OCI-LY7 (cell line): ENCODE measurements around the gene UCK1. TPM values are rescaled to one million over a fixed set of nuclear protein-coding genes. Genes with fewer than 3 reads are reported as not detected.

ENCODE experiments used
- BruUV-seq: library from RNA; stranded (reverse); fragments of 400-500 nt; replicated peaks from 2 replicates; lab custom pipeline; 2021; lab: Mats Ljungman, UMichigan
- CTCF ChIA-PET: fragments of 300-600 bp; sonication (Branson Sonifier 250); formaldehyde crosslinking; loops from one replicate; lab custom pipeline; 2022; ENCODE audit warnings: antibody characterized with exemption; ENCODE audit not compliant: unreplicated experiment; lab: Charles Lee
- POLR2A ChIA-PET: fragments of 300-600 bp; sonication (Branson Sonifier 250); formaldehyde crosslinking; loops from one replicate; lab custom pipeline; 2022; ENCODE audit warnings: antibody characterized with exemption; lab: Charles Lee
- DNase-seq: peaks from one replicate; pipeline ENCODE4 v3.0.0-alpha.2; 2015; ENCODE audit warnings: low spot score
- H2AFZ ChIP-seq: fragments of 200-600 bp; sonication (generic), shearing (Covaris generic); 2 replicates; pipeline ENCODE4 v1.6.1; 2014; ENCODE audit warnings: mild to moderate bottlenecking, antibody characterized with exemption, low read length, moderate library complexity
- H3K27ac ChIP-seq: fragments of 200-600 bp; sonication (generic); 2 replicates; pipeline ENCODE4 v1.5.1; 2014; ENCODE audit warnings: mixed run types, low read depth, mild to moderate bottlenecking, moderate library complexity, low read length, inconsistent platforms; ENCODE audit not compliant: poor library complexity, severe bottlenecking
- H3K36me3 ChIP-seq: fragments of 200-600 bp; sonication (generic); 2 replicates; pipeline ENCODE4 v1.6.1; 2014; ENCODE audit warnings: mild to moderate bottlenecking, antibody characterized with exemption, low read length, moderate library complexity, mixed read lengths; ENCODE audit not compliant: insufficient read depth
- H3K4me1 ChIP-seq: fragments of 200-600 bp; sonication (generic); 2 replicates; pipeline ENCODE4 v1.5.1; 2014; ENCODE audit warnings: mild to moderate bottlenecking, low read length; ENCODE audit not compliant: insufficient read depth, poor library complexity, severe bottlenecking
- H3K4me2 ChIP-seq: fragments of 200-600 bp; sonication (generic); 2 replicates; pipeline ENCODE4 v1.6.1; 2014; ENCODE audit warnings: mild to moderate bottlenecking, low read length
- H3K4me3 ChIP-seq: fragments of 200-600 bp; sonication (generic); 2 replicates; pipeline ENCODE4 v1.5.1; 2014; ENCODE audit warnings: mild to moderate bottlenecking, low read depth, low read length; ENCODE audit not compliant: poor library complexity, severe bottlenecking
- H3K79me2 ChIP-seq: fragments of 200-600 bp; sonication (generic); 2 replicates; pipeline ENCODE4 v1.6.1; 2016; ENCODE audit warnings: low read depth, mild to moderate bottlenecking, low read length, moderate library complexity, mixed read lengths; ENCODE audit not compliant: insufficient read depth
- H3K9me2 ChIP-seq: fragments of 200-600 bp; sonication (generic); 2 replicates; pipeline ENCODE4 v1.6.1; 2016; ENCODE audit warnings: mild to moderate bottlenecking, low read length, mixed read lengths; ENCODE audit not compliant: insufficient read depth
- H3K9me3 ChIP-seq: fragments of 200-600 bp; sonication (generic); 2 replicates; pipeline ENCODE4 v1.6.1; 2014; ENCODE audit warnings: mild to moderate bottlenecking, mixed run types, low read length, mixed read lengths
- H4K20me1 ChIP-seq: fragments of 200-600 bp; sonication (generic); 2 replicates; pipeline ENCODE4 v1.6.1; 2014; ENCODE audit warnings: mild to moderate bottlenecking, antibody characterized with exemption, low read length, moderate library complexity, mixed read lengths; ENCODE audit not compliant: insufficient read depth
- CTCF ChIP-seq: fragments of 200-600 bp; sonication (generic); conservative IDR thresholded peaks from 2 replicates; pipeline ENCODE4 v1.5.1; 2014; ENCODE audit warnings: mild to moderate bottlenecking, antibody characterized with exemption, low read length, moderate library complexity, mixed read lengths
- EZH2phosphoT487 ChIP-seq: fragments of 200-600 bp; sonication (generic); IDR thresholded peaks from 2 replicates; pipeline ENCODE4 v1.6.1; 2018; ENCODE audit warnings: low read depth, borderline replicate concordance, mild to moderate bottlenecking, mixed run types, antibody characterized with exemption, low read length, moderate library complexity, mixed read lengths
- intact Hi-C: fragments of 100-400 bp; cut with micrococcal nuclease; formaldehyde crosslinking; loops from one replicate; pipeline ENCODE4 v1.10.0; 2022; ENCODE audit not compliant: unreplicated experiment
- total RNA-seq, 2 experiments: library from RNA; depleted of rRNA in 1 of 2; stranded (reverse); fragments of >200 nt in 1 of 2; shearing (Covaris generic) in 1 of 2; gene quantifications; 2 replicates each; pipeline ENCODE4 v1.2.3, GENCODE V29; 2014 to 2022

Gene UCK1
- total RNA-seq, 2 experiments from 2014 or later = 25.9 to 29.0 TPM

GRCh38 chr9:131522257-131523085 is 8.6 kb downstream of the UCK1 start:
- Histone ChIP-seq H2AFZ (no peak overlapping the region), H3K4me1 (no peaks in the 10 kb centered on the region), H3K4me3 (no peak overlapping the region), H3K4me2 (no peak overlapping the region), H3K9me2 (no peaks in the 10 kb centered on the region), H3K9me3 (no peaks in the 10 kb centered on the region), H3K27ac (no peak overlapping the region), H4K20me1 (no peaks in the 10 kb centered on the region), H3K79me2 (no peaks in the 10 kb centered on the region), H3K36me3 (peaks cover 92% of the 10 kb centered on the region)
- BruUV-seq = no TSS peak
- intact Hi-C loops = no loop called here
- no peak for DNase-seq
- TF ChIP-seq EZH2phosphoT487 (no peak), CTCF (no peak)
- CTCF ChIA-PET = no interaction called here
- POLR2A ChIA-PET = no interaction called here

- no peak for DNase-seq
- H3K4me1 ChIP-seq = no peaks in the 10 kb centered on the region
- H3K36me3 ChIP-seq = peaks cover 91% of the 10 kb centered on the region
- TF ChIP-seq CTCF = no peak
- no peak for TF ChIP-seq EZH2phosphoT487
- H3K9me2 ChIP-seq = no peaks in the 10 kb centered on the region
- POLR2A ChIA-PET = no interaction called here
- no peak overlapping the region for H3K27ac ChIP-seq
- BruUV-seq = no TSS peak
- intact Hi-C loops = no loop called here
- no peaks in the 10 kb centered on the region for H3K9me3 ChIP-seq
- H3K79me2 ChIP-seq = no peaks in the 10 kb centered on the region
- no peak overlapping the region for H3K4me2 ChIP-seq
- H2AFZ ChIP-seq = no peak overlapping the region
- H3K4me3 ChIP-seq = no peak overlapping the region
- CTCF ChIA-PET = no interaction called here
- H4K20me1 ChIP-seq = no peaks in the 10 kb centered on the region
Observed at GRCh38 chr9:131521822-131522221, 9.2 kb downstream of the UCK1 start.

- H3K36me3 ChIP-seq = peaks cover 92% of the 10 kb centered on the region
- CTCF ChIA-PET = no interaction called here
Observed at GRCh38 chr9:131521203-131521602, 9.9 kb downstream of the UCK1 start.

More at GRCh38 chr9:131521203-131521602, 9.9 kb downstream of the UCK1 start:
- H3K4me3 ChIP-seq = no peak overlapping the region
- H3K27ac ChIP-seq = no peak overlapping the region
- no peaks in the 10 kb centered on the region for H4K20me1 ChIP-seq
- H3K79me2 ChIP-seq = no peaks in the 10 kb centered on the region
- no peaks in the 10 kb centered on the region for H3K9me2 ChIP-seq
- BruUV-seq = no TSS peak
- no peaks in the 10 kb centered on the region for H3K4me1 ChIP-seq
- intact Hi-C loops = no loop called here
- POLR2A ChIA-PET = no interaction called here
- H2AFZ ChIP-seq = no peak overlapping the region
- TF ChIP-seq EZH2phosphoT487 = no peak
- no peaks in the 10 kb centered on the region for H3K9me3 ChIP-seq
- no peak overlapping the region for H3K4me2 ChIP-seq
- DNase-seq = no peak
